Ramos (cell line): Measurements from ENCODE around the gene ECM2.

Source experiments
- in situ Hi-C: fragments of 300-500 bp; cut with MboI; formaldehyde crosslinking; loops from one replicate; pipeline ENCODE4 v1.14.3; 2022; ENCODE audit warnings: low sequenced_read_pairs; ENCODE audit not compliant: unreplicated experiment

ECM2 gene

GRCh38 chr9:92535940-92536850, at the start of gene ECM2:
Gene ECM2 (minus strand): TSS chr9:92535990. CDS start chr9:92522866, 13,124 bp downstream.
- in situ Hi-C loops: no loop called here

GRCh38 chr9:92576175-92576574, 40.4 kb upstream of the ECM2 start:
- in situ Hi-C loops: no loop called here

DNA sequence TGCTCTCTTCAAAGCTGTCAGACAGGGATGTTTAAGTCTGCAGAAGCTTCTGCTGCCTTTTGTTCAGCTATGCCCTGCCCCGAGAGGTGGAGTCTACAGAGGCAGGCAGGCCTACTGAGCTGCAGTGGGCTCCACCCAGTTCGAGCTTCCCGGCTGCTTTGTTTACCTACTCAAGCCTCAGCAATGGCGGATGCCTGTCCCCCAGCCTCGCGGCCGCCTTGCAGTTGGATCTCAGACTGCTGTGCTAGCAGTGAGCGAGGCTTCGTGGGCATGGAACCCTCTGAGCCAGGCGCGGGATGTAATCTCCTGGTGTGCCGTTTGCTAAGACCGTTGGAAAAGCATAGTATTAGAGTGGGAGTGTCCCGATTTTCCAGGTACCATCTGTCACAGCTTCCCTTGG, 37.8 kb upstream of the ECM2 start:
- in situ Hi-C loops: loop anchor here (25.0 kb wide), 1 partner anchor 89 kb away; the partner anchor contains the start of gene IPPK

- in situ Hi-C loops: loop anchor here (25.0 kb wide), 1 partner anchor 90 kb away; the partner anchor contains the start of gene IPPK
These were observed 36.1 kb upstream of the ECM2 start for GRCh38 chr9:92571871-92572270.

DNA sequence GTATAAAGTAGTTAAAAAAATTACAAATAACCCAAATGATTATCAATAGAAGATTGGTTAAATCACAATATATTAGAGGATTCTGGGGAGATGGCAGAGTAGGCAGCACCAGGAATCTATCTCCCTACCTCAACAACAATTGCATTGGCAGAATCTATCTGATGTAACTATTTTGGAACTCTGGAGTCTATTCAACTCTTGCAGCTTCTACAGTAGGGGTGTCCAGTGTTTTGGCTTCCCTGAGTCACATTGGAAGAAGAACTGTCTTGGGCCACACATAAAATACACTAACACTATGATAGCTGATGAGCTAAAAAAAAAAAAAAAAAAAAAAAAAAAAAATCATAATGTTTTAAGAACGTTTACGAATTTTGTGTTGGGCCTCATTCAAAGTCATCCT, 29.2 kb upstream of the ECM2 start:
- in situ Hi-C loops: loop anchor here (25.0 kb wide), 1 partner anchor 97 kb away; the partner anchor contains the start of gene IPPK

DNA sequence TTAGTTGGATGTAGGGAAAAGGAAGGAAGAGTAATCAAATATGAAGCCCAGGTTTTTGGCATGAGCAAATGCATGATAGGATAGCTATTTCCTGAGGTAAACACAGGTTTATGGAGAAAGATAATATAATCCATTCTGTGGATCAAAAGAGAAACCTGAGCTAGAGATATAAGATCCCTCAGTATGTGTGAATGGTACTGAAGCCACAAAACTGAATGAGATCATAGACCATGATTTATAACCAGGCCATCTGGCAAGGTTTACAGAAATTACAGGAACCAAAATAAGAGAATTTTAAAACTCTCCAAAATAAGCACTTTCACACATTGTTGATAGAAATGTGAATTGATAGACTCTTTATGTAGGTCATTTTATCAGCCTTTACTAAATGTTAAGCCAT, 28.7 kb upstream of the ECM2 start:
- in situ Hi-C loops: loop anchor here (25.0 kb wide), 1 partner anchor 98 kb away; the partner anchor contains the start of gene IPPK

DNA sequence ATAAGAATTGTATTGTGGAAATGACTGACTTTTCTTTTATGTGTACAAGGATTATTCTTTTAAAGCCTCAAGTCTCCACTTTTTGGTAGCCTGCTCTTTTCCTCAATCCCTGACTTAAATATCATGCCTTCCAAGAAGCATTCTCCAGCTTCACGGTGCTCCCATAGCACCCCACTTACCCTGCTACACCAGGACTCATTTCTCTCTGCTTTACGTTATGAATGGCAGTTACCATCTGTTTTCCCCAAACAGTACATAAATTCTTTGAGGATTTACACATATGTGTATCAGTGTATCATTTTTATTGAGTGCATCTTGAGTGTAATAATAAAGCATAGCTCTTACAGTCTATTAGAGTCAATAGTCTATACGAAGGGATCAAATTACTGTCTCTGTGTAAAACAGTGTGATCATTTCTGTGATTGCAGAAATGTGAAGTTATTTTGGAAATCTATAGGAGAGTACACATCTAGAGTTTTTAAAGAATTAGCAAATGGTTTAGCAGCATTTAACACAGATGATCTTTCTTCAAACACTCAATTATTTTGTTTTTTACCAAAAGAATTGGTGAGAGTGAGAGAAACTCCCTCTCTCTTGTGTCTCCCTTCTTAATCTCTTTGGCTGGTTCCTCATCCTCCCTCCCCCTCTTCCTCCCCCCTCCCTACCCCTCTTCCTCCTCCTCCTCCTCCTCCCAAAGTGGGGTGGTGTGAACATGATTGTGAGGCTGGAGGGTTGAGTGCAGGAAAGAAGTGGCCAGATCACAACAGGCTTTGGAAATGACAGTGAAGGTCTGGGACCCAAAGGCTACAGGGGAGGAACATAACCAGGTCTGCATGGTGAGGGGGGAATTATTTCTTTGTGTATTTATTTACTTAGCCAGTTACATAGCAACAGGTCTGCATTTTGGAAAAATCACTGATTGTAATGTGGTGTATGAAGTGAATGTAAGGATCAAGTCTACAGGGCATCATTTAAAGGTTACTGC, 27.6 kb upstream of the ECM2 start:
- in situ Hi-C loops: loop anchor here (25.0 kb wide), 1 partner anchor 99 kb away; the partner anchor contains the start of gene IPPK

GRCh38 chr9:92562461-92562967, 26.7 kb upstream of the ECM2 start:
- in situ Hi-C loops: loop anchor here (25.0 kb wide), 1 partner anchor 100 kb away; the partner anchor contains the start of gene IPPK

GRCh38 chr9:92561374-92562330, 25.9 kb upstream of the ECM2 start:
- in situ Hi-C loops: loop anchor here (25.0 kb wide), 1 partner anchor 101 kb away; the partner anchor contains the start of gene IPPK

DNA sequence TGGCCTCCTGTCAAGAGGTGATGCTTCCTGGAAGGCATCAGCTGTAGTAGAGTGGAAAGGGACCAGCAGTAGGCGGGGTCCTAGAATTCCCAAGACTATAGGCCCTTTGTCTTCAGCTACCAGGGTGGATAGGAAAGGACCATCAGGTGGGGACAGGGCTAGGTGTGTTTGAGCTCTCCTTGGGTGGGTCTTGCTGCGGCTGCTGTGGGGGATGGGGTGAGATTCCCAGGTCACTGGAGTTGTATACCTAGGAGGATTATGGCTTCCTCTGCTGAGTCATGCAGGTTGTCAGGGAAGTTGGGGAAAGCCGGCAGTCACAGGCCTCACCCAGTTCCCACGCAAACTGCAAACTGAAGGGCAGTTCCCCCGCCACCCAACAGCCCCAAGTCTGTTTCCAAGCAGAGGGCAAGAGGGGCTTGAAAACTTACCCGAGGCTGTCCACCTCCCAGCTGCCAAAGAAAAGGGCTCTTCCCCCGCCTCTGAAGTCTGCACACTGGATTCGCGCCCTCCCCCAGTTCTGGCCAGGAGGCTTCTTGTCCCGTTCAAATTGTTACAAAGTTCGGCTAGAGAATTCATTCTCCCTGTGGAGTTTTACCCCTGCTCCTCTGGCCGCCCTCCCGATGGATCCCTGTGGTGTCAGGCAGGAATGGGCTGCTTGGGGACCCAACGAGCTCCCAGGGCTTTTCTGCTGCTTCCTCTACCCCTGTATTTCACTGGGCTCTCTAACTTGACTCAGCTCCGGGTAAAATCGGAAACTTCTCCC, 23.0 kb upstream of the ECM2 start:
- in situ Hi-C loops: loop anchor here (25.0 kb wide), 1 partner anchor 104 kb away; the partner anchor contains the start of gene IPPK

GRCh38 chr9:92550765-92551164, 15.0 kb upstream of the ECM2 start:
- in situ Hi-C loops: loop anchor here (25.0 kb wide), 1 partner anchor 112 kb away; the partner anchor contains the start of gene IPPK

DNA sequence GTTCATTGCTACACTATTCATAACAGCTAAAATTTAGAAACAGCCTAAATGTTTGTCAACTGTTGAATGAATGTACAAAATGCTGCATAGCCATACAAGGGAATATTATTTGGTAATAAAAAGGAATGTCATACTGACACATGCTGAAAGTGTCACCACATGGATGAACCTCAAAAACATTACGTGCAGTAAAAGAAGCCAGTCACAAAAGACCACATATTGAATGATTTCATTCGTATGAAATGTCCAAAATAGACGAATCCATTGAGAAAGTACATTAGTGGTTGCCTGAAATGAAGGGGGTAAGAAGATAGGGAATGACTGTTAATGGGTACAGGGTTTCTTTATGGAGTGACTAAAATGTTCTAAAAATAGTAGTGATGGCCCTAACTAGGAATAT, 11.6 kb upstream of the ECM2 start:
- in situ Hi-C loops: no loop called here

DNA sequence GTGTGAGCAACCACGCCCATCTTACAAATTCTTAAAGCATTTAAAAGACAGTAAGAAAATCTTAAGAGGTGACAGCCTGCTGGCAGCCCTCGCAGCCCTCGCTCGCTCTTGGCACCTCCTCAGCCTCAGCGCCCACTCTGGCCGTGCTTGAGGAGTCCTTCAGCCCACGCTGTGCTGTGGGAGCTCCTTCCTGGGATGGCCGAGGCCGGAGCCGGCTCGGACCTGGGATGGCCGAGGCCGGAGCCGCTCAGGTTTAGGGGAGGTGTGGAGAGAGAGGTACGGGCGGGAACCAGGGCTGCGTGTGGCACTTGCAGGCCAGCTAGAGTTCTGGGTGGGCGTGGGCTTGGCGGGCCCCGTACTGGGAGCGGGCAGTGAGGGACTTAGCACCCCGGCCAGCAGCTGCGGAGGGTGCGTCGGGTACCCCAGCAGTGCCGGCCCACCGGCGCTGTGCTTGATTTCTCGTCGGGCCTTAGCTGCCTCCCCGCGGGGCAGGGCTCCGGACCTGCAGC, 9.3 kb upstream of the ECM2 start:
- in situ Hi-C loops: no loop called here

DNA sequence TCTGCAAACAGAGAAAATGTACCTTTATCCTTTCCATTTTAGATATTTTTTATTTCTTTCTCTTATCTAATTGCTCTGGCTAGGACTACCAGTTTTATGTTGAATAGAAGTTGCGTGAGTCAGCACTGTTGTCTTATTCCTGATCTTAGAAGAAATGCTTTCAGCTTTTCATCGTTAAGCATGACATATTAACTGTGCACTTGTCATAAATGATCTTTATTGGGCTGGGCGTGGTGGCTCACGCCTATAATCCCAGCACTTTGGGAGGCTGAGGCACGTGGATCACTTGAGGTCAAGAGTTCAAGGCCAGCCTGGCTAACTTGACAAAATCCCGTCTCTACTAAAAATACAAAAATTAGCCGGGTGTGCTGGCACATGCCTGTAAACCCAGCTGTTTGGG, 8.2 kb upstream of the ECM2 start:
- in situ Hi-C loops: no loop called here

- in situ Hi-C loops: no loop called here
These were observed 2.8 kb upstream of the ECM2 start for GRCh38 chr9:92538541-92538940.

- in situ Hi-C loops: no loop called here
These were observed 1.1 kb downstream of the ECM2 start for GRCh38 chr9:92534674-92535073.

DNA sequence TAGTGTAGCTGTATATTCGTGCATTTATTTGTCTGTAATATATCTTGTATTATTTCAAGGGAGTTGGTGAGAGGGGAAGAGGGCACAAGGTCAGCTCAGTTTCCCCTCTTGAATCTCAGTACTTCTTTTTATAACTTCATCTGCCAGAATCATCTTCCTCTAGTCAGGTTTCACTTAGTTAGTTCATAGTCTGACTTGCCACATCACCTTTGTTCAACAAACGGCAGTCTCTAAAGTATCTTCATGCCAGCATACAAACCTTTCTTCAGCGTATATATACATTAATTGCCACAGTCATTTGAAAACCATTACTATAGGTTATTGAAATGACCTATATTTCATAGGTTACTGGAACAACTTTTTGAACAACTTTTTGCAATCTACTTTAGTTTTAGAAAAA, 1.6 kb downstream of the ECM2 start:
- in situ Hi-C loops: no loop called here

DNA sequence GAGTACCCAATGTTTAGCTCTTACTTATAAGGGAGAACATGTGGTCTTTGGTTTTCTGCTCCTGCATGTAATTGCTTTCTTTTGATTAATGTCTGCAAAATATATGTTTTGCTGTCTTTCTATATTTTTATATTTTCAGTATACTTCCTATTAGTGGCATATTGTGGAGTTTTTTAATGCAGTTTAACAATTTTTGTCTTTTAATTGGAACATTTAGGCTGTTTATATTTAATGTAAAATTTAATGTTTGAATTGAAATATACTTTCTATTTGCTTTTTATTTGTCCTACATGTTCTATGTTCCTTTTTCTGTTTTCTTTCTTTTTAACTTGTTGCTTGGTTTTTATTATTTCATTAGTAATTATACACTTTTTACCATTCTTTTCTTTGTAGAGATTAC, 4.9 kb downstream of the ECM2 start:
- in situ Hi-C loops: no loop called here
